22Rv1 (cell line): ENCODE data around the gene EZH1.
A peak's percentile ranks its signal among the peaks of the same experiment; 100 is the strongest.

ENCODE experiments used
- H3K27ac ChIP-seq: fragments of 450-650 bp; 2 replicates; pipeline ENCODE4 v1.5.1; 2017
- CTCF ChIP-seq: fragments of 450-650 bp; IDR thresholded peaks from 2 replicates; pipeline ENCODE4 v1.5.1; 2017; ENCODE audit warnings: mild to moderate bottlenecking
- ZFX ChIP-seq: fragments of 450-650 bp; IDR thresholded peaks from 2 replicates; pipeline ENCODE4 v1.6.1; 2017; ENCODE audit warnings: antibody characterized with exemption, borderline replicate concordance

EZH1 gene

GRCh38 chr17:42744806-42745617, at the start of gene EZH1:
TSS of gene EZH1 (minus strand) at chr17:42745040. CDS start at chr17:42728941, 16,099 bp downstream.
- no peak for TF ChIP-seq CTCF
- no peak for TF ChIP-seq ZFX
- peak within 1 kb of the TSS; percentile 76 for H3K27ac ChIP-seq

- TF ChIP-seq ZFX: no peak
- TF ChIP-seq CTCF: no peak
- no peak overlapping the region for H3K27ac ChIP-seq
Observed at GRCh38 chr17:42792545-42792944, 47.7 kb upstream of the EZH1 start.

- no peak overlapping the region for H3K27ac ChIP-seq
- TF ChIP-seq CTCF: no peak
- TF ChIP-seq ZFX: no peak
Observed at GRCh38 chr17:42791948-42792347, 47.1 kb upstream of the EZH1 start.

- H3K27ac ChIP-seq: no peak overlapping the region
- TF ChIP-seq CTCF (no peak), ZFX (no peak)
Observed at GRCh38 chr17:42787266-42787665, 42.4 kb upstream of the EZH1 start.

GRCh38 chr17:42784811-42785592, 40.2 kb upstream of the EZH1 start:
- TF ChIP-seq CTCF (no peak), ZFX (no peak)
- H3K27ac ChIP-seq: no peak overlapping the region

GRCh38 chr17:42784409-42784808, 39.6 kb upstream of the EZH1 start:
- H3K27ac ChIP-seq: no peak overlapping the region
- TF ChIP-seq ZFX (no peak), CTCF (no peak)

GRCh38 chr17:42783791-42784138, 38.9 kb upstream of the EZH1 start:
- H3K27ac ChIP-seq: no peak overlapping the region

More at GRCh38 chr17:42783791-42784138, 38.9 kb upstream of the EZH1 start:
- no peak for TF ChIP-seq CTCF
- no peak for TF ChIP-seq ZFX
